Coronary artery (tissue), 2 donors: ENCODE data around the gene CERS1.

Experiments
- DNase-seq: peaks from one replicate; pipeline ENCODE4 v3.0.0-alpha.2; 2017; ENCODE audit warnings: low spot score
- H3K27ac ChIP-seq, 2 donors: fragments of 200-600 bp; sonication (generic); one replicate each; pipeline ENCODE4 v1.5.1; 2016 to 2019
- H3K4me3 ChIP-seq: fragments of 200-600 bp; sonication (generic); 2 replicates; pipeline ENCODE4 v1.5.1; 2016; ENCODE audit warnings: mild to moderate bottlenecking, moderate library complexity
- CTCF ChIP-seq: fragments of 200-600 bp; sonication (generic); IDR thresholded peaks from one replicate; pipeline ENCODE4 v1.5.1; 2019; ENCODE audit warnings: antibody characterized with exemption

Gene CERS1

GRCh38 chr19:18928018-18928805 is 32.3 kb upstream of the CERS1 start:
- Histone ChIP-seq H3K27ac (no peak overlapping the region), H3K4me3 (no peak overlapping the region)
- no peak for DNase-seq
- no peak for TF ChIP-seq CTCF

GRCh38 chr19:18924684-18925213 is 28.8 kb upstream of the CERS1 start:
- Histone ChIP-seq H3K4me3 (no peak overlapping the region), H3K27ac (no peak overlapping the region)
- no peak for DNase-seq
- TF ChIP-seq CTCF: no peak

GRCh38 chr19:18922228-18922985 is 26.4 kb upstream of the CERS1 start:
- Histone ChIP-seq H3K27ac (no peak overlapping the region), H3K4me3 (no peak overlapping the region)
- no peak for TF ChIP-seq CTCF
- DNase-seq: no peak

- H3K27ac ChIP-seq: no peak overlapping the region
- no peak for TF ChIP-seq CTCF
- DNase-seq: no peak
- no peak overlapping the region for H3K4me3 ChIP-seq
Observed at GRCh38 chr19:18921593-18921992, 25.6 kb upstream of the CERS1 start.

GRCh38 chr19:18920400-18920799 is 24.4 kb upstream of the CERS1 start:
- Histone ChIP-seq H3K4me3 (peak overlapping the region; percentile 77), H3K27ac (no peak overlapping the region)
- no peak for DNase-seq
- no peak for TF ChIP-seq CTCF

- no peak for DNase-seq
- peak overlapping the region; percentile 77 for H3K4me3 ChIP-seq
- no peak for TF ChIP-seq CTCF
Observed at GRCh38 chr19:18919900-18920214, 23.9 kb upstream of the CERS1 start.

More at GRCh38 chr19:18919900-18920214, 23.9 kb upstream of the CERS1 start:
- H3K27ac ChIP-seq: peak overlapping the region; percentile 63 to 65
